Measurements from ENCODE around the gene MIXL1.

GRCh38 chr1:226233806-226234205 lies 10.3 kb downstream of the MIXL1 start:
- TF ChIP-seq, protein P1, sequence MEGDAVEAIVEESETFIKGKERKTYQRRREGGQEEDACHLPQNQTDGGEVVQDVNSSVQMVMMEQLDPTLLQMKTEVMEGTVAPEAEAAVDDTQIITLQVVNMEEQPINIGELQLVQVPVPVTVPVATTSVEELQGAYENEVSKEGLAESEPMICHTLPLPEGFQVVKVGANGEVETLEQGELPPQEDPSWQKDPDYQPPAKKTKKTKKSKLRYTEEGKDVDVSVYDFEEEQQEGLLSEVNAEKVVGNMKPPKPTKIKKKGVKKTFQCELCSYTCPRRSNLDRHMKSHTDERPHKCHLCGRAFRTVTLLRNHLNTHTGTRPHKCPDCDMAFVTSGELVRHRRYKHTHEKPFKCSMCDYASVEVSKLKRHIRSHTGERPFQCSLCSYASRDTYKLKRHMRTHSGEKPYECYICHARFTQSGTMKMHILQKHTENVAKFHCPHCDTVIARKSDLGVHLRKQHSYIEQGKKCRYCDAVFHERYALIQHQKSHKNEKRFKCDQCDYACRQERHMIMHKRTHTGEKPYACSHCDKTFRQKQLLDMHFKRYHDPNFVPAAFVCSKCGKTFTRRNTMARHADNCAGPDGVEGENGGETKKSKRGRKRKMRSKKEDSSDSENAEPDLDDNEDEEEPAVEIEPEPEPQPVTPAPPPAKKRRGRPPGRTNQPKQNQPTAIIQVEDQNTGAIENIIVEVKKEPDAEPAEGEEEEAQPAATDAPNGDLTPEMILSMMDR (IDR thresholded peaks at IDR 0.05): no peak
- no peak for TF ChIP-seq EZH2 (IDR thresholded peaks at IDR 0.05)
